Endothelial cell of umbilical vein (primary cell): ENCODE data around the gene CNDP1. TPM values are rescaled to one million over a fixed set of nuclear protein-coding genes. Genes with fewer than 3 reads are reported as not detected.

Experiments
- BruUV-seq: library from RNA; stranded (reverse); fragments of 400-500 nt; replicated peaks from 2 replicates; lab custom pipeline; 2021; lab: Mats Ljungman, UMichigan
- CTCF ChIA-PET: fragments of 300-600, 350-600 bp; sonication (Branson Sonifier 250); formaldehyde crosslinking; loops from one replicate; lab custom pipeline; 2021; ENCODE audit warnings: antibody characterized with exemption, inconsistent platforms; lab: Charles Lee
- POLR2A ChIA-PET: fragments of 300-600, 350-600 bp; sonication (Branson Sonifier 250); formaldehyde crosslinking; loops from one replicate; lab custom pipeline; 2021; ENCODE audit warnings: antibody characterized with exemption, inconsistent platforms; lab: Charles Lee
- DNase-seq: peaks from one replicate; pipeline ENCODE4 v3.0.0-alpha.2; 2011; ENCODE audit warnings: low read depth, low spot score
- FAIRE-seq: peaks from 2 replicates; lab custom pipeline; 2011; peaks lifted over from hg19 to GRCh38; lab: Jason Lieb, UNC
- H2AFZ ChIP-seq: 2 replicates; pipeline ENCODE4 v1.6.0; 2012; ENCODE audit warnings: low read depth, low read length, control low read depth, inconsistent platforms
- H3K27ac ChIP-seq: 2 replicates; pipeline ENCODE4 v1.5.1; 2011; ENCODE audit warnings: low read depth, mild to moderate bottlenecking, control low read depth, low read length, moderate library complexity; ENCODE audit not compliant: insufficient read depth
- H3K27me3 ChIP-seq, 2 experiments: 2 replicates each; pipeline versions ENCODE4 v1.6.0 to v1.6.1; 2011; ENCODE audit warnings: low read length in 2 of 2, mixed read lengths in 1 of 2; ENCODE audit not compliant: control insufficient read depth in 2 of 2, insufficient read depth in 2 of 2
- H3K36me3 ChIP-seq, 2 experiments: 2 replicates in 1 of 2; 3 replicates in 1 of 2; pipeline ENCODE4 v1.5.1; 2011; ENCODE audit warnings: low read length in 2 of 2, mild to moderate bottlenecking in 1 of 2, moderate library complexity in 1 of 2; ENCODE audit not compliant: control insufficient read depth in 2 of 2, insufficient read depth in 2 of 2; ENCODE audit errors: extremely low read depth in 1 of 2
- H3K4me1 ChIP-seq: 3 replicates; pipeline ENCODE4 v1.5.1; 2011; ENCODE audit warnings: mild to moderate bottlenecking, low read length; ENCODE audit not compliant: control insufficient read depth, insufficient read depth; ENCODE audit errors: extremely low read depth
- H3K4me2 ChIP-seq: 2 replicates; pipeline ENCODE4 v1.6.1; 2011; ENCODE audit warnings: low read length, control low read depth, mixed read lengths; ENCODE audit not compliant: insufficient read depth
- H3K4me3 ChIP-seq, 3 experiments: fragments of 200-600 bp in 1 of 3; sonication (generic), shearing (Covaris generic) in 1 of 3; replicated peaks in 1 of 3; 2 replicates each; pipeline ENCODE4 v1.5.1; 2011 to 2016; ENCODE audit warnings: control low read depth in 3 of 3, low read length in 3 of 3, mild to moderate bottlenecking in 2 of 3, inconsistent platforms in 1 of 3, low read depth in 1 of 3, moderate library complexity in 1 of 3; ENCODE audit not compliant: insufficient read depth in 1 of 3
- H3K79me2 ChIP-seq: 2 replicates; pipeline ENCODE4 v1.6.0; 2012; ENCODE audit warnings: low read length, inconsistent platforms; ENCODE audit not compliant: control insufficient read depth, insufficient read depth
- H3K9ac ChIP-seq: replicated peaks from 2 replicates; pipeline ENCODE3; 2011; ENCODE audit warnings: low read length, control low read depth; ENCODE audit not compliant: insufficient read depth; ENCODE audit errors: extremely low read depth
- H3K9me1 ChIP-seq: replicated peaks from 3 replicates; pipeline ENCODE4 v1.6.0; 2011; ENCODE audit warnings: mild to moderate bottlenecking, low read length; ENCODE audit not compliant: control insufficient read depth, insufficient read depth; ENCODE audit errors: extremely low read depth
- H3K9me3 ChIP-seq: replicated peaks from 2 replicates; pipeline ENCODE4 v1.5.1; 2012; ENCODE audit warnings: low read length, inconsistent platforms; ENCODE audit not compliant: control insufficient read depth, insufficient read depth
- H4K20me1 ChIP-seq: replicated peaks from 2 replicates; pipeline ENCODE3; 2011; ENCODE audit warnings: mild to moderate bottlenecking, low read length; ENCODE audit not compliant: control insufficient read depth, insufficient read depth; ENCODE audit errors: extremely low read depth
- FOS ChIP-seq: IDR thresholded peaks from 2 replicates; pipeline ENCODE4 v1.6.1; 2011; ENCODE audit warnings: mild to moderate bottlenecking, low read length, moderate library complexity, borderline replicate concordance; ENCODE audit not compliant: insufficient read depth
- MYC ChIP-seq: IDR thresholded peaks from one replicate; pipeline ENCODE4 v1.6.1; 2011; ENCODE audit warnings: mild to moderate bottlenecking, low read depth, low read length
- dilution Hi-C: fragments of 300-500 bp; cut with MboI; formaldehyde crosslinking; loops from one replicate; pipeline ENCODE4 v1.15.0; 2019; ENCODE audit warnings: low sequenced_read_pairs; ENCODE audit not compliant: extremely low pct_ligation_motif_present
- intact Hi-C: fragments of 100-400 bp; cut with micrococcal nuclease; formaldehyde crosslinking; loops from one replicate; pipeline ENCODE4 v1.10.0; 2022
- polyA plus RNA-seq, 4 experiments: library from polyadenylated mRNA; depleted of rRNA in 3 of 4; stranded (reverse) in 3 of 4; unstranded in 1 of 4; fragments of >200 nt; gene quantifications; 2 replicates each; pipeline versions ENCODE4 v1.2.1 to v1.2.3, GENCODE V29; 2011 to 2012; ENCODE audit warnings: missing spikeins in 1 of 4
- total RNA-seq: library from RNA; stranded (reverse); gene quantifications from 2 replicates; pipeline ENCODE4 v1.2.3, GENCODE V29; 2021
- TF ChIP-seq, protein P1 (sequence below): IDR thresholded peaks from 2 replicates; pipeline ENCODE4 v1.6.1; 2011; ENCODE audit not compliant: insufficient read depth, insufficient read length
- TF ChIP-seq, protein P2 (sequence below), 2 donors: IDR thresholded peaks; 1 replicate in 1 of 2; 2 replicates in 1 of 2; pipeline ENCODE4 v1.5.1; 2011; ENCODE audit warnings: low read length in 2 of 2, mild to moderate bottlenecking in 2 of 2, moderate library complexity in 2 of 2, control low read depth in 1 of 2, inconsistent platforms in 1 of 2, low read depth in 1 of 2; ENCODE audit not compliant: insufficient read depth in 1 of 2; ENCODE audit errors: extremely low read depth in 1 of 2

The CNDP1 gene
- total and polyA plus RNA-seq, 2 donors (not counting 3 experiments of a cell fraction or from before 2014, with no cell fraction given) = not detected

DNA sequence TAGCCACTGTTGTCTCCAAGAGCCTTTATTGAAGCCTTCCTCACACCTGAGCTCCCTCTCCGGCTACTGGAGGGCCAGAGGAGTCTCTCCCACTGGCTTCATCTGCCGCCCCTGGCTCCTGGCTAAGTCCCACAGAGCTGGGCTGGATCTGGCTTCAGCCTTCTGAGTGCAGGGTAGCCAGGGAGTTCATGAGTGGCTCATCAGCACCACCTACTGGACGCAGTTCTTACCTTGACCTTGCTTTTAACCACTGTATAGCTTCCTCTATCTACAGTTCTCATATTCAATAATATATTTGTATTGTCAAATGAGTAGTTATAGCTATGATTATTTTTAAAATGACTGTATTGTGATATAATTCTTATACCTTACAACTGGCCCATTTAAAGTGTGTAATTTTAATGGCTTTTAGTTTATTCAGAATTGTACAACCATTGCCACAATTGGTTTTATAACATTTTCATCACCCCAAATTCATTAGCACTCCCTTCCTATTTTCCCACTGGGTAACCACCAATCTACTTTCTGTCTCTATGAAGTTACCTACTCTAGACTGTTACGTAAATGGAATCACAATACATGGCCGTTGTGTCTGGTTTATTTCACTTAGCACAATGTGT, 17.7 kb downstream of the CNDP1 start:
- Histone ChIP-seq H3K9ac (no peak overlapping the region), H3K79me2 (no peaks in the 10 kb centered on the region), H3K4me1 (no peaks in the 10 kb centered on the region), H3K4me3 (no peak overlapping the region), H4K20me1 (no peaks in the 10 kb centered on the region), H3K36me3 (no peaks in the 10 kb centered on the region), H3K4me2 (no peak overlapping the region), H3K9me3 (no peaks in the 10 kb centered on the region), H3K27me3 (peaks cover 0 to 4% of the 10 kb centered on the region in 2 experiments), H3K9me1 (no peaks in the 10 kb centered on the region), H2AFZ (no peak overlapping the region), H3K27ac (no peak overlapping the region)
- FAIRE-seq = peak; percentile 87
- ChIA-PET POLR2A (no interaction called here), CTCF (interaction anchor here (0.6 to 1.6 kb wide), 40 partner anchors 8 to 1799 kb away, joined by 3 to 106 read pairs (median 5); partner anchors contain the start of genes CNDP1 and CNDP2)
- TF ChIP-seq MYC (no peak), FOS (no peak)
- TF ChIP-seq, protein P1, sequence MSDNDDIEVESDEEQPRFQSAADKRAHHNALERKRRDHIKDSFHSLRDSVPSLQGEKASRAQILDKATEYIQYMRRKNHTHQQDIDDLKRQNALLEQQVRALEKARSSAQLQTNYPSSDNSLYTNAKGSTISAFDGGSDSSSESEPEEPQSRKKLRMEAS = no peak
- TF ChIP-seq, protein P2, sequence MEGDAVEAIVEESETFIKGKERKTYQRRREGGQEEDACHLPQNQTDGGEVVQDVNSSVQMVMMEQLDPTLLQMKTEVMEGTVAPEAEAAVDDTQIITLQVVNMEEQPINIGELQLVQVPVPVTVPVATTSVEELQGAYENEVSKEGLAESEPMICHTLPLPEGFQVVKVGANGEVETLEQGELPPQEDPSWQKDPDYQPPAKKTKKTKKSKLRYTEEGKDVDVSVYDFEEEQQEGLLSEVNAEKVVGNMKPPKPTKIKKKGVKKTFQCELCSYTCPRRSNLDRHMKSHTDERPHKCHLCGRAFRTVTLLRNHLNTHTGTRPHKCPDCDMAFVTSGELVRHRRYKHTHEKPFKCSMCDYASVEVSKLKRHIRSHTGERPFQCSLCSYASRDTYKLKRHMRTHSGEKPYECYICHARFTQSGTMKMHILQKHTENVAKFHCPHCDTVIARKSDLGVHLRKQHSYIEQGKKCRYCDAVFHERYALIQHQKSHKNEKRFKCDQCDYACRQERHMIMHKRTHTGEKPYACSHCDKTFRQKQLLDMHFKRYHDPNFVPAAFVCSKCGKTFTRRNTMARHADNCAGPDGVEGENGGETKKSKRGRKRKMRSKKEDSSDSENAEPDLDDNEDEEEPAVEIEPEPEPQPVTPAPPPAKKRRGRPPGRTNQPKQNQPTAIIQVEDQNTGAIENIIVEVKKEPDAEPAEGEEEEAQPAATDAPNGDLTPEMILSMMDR (IDR thresholded peaks at IDR 0.05; ENCODE audit: extremely low read depth in 1 of 2, insufficient read depth in 1 of 2, low read depth in 1 of 2, low read length in 2 of 2) = peak; percentile 70 to 83
- DNase-seq = peak; percentile 77
- intact Hi-C loops = loop anchor here (1.0 kb wide), 3 partner anchors 199 to 1797 kb away; no protein-coding TSS in a partner anchor
- BruUV-seq = no TSS peak
- dilution Hi-C loops = no loop called here
